Stromal cell of bone marrow (primary cell): ENCODE results near the gene RSPH1.

ENCODE experiments used
- DNase-seq: peaks from one replicate; pipeline ENCODE4 v3.0.0-alpha.2; 2012; ENCODE audit warnings: low read depth

Gene RSPH1

DNA sequence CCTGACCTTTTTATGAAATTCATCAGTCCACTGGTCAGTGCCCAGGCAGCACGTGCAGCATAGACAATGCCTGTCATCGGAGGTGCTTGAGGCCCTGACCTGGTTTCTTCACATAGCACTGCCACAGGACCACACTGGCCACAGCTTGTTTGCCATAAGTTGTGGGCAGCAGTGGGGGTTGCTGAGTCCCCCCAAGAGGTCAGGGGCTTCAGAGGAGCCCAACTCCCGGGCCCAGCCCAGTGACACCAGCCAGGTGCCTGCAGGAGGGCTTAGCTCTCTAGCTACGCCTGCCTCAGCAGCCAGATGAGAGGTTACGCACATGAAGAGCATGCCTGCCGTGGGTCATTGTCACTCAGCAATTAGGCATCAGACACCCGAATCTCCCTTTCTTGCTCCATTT is 50.7 kb downstream of the RSPH1 start:
- no peak for DNase-seq

DNA sequence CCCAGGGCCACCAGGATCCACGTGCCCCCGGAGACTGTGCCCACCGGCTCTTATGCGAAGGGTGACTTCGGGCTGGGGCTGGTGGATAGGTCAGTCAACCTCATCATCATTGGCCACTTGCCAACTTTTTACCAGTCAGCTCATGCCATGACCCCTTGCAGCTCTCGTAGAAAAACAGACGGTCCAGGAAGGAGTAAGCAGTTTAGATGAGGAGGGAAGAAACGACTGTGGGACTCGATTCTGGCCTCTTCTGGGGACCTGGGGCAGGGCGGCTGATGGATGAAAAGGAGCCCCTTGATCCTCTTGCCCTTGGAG is 51.3 kb downstream of the RSPH1 start:
- DNase-seq, result no peak

DNA sequence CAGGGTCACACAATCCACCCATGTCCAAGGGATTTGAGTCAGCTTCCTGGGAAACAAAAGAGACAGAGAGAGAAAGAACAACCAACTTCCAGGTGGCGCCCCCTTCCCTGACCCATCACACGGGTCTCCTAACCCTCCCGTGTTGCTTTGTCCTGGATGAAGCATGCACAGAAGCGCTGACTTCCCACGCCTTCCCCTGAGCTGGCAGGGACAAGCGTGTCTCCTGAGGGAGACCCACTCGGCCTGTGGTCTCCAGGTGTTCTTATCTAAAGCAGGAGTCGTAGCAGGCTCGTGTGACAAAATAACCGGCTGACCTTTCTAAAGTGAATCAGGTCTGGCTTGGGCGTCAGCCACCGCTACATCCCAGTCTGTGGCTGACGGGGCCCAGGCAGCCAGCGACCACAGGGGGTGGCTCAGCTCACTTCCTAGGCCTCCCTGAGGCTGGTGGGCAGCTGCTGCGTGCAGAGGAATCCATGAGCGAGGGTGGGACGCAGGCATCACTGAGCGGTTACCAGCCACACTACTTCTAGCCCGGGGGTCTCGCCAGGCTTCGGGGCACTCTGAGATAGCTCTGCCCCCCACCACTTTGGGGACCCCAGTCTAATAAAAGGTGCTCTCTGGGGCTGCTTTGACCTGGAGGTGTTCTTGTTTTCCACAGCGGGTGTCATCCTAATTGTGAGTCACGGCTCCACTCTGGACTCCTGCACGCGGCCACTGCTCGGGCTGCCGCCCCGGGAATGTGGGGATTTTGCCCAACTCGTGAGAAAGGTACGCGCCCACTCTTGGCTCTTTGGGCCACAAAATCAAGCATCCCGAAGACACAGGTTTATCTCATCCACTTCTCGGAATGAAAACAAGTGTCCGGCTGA is 51.9 kb downstream of the RSPH1 start:
- DNase-seq, result no peak

DNA sequence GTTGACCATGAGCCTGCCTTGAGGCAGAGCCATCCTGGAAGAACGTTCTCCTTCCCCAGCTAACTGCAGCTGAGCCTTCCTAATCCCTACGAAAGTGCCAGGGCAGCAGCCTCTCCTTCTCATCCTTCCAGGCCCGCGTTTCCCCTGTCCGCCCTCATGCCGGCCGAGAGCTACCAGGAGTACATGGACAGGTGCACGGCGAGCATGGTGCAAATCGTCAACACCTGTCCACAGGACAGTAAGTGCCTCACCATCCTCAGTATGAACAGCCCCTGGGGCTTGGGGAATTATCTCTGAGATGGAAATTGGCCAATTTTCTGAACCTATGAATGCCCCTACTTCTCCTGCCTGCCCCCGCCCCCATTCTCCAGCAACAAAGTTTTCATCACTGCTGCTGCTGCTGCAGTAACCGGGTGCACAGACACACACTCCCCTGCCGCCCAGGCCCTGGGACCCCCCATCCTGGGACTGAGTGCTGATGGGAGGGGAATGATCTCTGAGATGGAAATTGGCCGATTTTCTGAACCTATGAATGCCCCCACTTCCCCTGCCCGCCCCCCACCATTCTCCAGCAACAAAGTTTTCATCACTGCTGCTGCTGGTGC is 52.7 kb downstream of the RSPH1 start:
- no peak for DNase-seq

DNA sequence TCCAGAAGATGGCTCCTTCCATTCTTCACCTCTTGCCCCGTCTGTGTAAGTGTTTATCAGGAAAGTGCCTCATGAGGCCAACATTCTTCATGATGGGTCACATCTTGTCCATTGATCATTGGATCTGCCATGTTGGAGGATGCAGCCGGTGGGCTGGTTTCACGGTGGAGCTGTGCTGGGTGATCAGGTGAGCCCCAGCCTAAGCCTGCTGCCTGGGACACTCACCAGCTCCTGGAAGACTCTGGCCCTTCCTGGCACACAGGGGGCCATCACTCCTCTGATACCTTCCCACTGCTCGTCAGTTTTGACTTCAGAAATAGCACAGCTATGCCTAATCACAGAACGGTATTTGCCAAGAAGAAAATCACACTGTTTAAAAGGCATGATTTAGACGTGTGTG is 54.1 kb downstream of the RSPH1 start:
- no peak for DNase-seq

DNA sequence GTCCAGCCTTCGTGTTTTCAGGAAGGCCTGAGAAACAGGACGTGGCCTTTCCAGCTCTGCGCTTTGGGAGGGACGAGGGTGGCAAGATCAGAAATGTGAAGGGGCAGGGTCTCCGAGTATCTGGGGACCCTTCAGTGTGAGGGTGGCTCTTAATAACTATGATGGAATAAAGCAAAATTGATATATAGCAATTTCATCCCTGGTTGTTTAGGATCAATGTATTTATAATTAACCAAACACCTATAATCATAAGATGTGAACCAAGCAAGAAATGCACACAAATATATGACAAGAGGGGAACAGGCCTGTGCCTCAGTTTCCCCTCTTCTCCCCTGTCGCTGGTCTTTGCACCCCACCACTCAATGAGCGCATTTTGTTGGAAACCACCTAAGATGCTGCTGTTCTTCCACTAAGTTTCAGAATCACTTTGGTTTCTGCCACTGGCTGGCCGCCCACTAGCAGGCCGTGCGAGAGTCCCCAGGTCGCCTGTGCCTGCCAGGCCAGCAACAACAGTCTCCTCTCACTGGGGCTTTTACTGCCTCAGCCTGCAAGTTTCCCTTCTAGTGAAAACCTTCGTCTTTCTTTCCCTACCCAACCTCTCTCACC is 55.7 kb downstream of the RSPH1 start:
- no peak for DNase-seq

DNA sequence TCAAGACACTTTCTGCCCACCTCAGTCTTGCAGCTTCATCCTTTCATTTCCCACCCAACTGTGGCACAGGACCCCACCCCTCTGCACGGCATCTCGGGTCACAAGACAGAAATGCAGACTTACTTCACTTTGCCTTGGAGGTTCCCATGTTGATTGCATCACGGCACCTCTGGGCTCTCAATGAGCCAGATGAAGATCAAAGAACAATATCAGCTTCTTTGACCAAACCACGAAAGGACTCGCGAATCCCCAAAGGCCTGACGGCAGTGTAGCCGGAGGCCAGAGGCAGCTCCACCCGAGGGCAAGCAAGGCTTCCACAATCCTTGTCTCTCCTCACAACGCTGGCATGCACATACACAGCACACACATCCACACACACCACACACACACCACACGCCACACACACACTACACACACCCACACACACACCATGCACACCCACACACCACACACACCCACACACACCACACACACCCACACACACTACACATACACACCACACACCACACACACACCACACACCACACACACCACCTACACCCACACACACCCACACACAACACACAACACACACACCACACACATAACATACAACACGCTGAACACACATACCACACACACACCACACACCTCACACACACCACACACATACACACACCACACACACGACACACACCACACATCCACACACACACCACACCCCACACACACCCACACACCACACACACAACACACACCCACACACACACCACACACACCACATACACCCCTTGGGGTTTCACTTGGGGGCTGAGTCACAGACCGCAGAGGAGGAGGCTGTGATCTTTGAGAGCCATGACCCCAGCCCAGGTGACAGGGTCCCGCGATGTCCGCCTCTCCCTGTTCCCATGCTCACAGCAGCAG is 56.5 kb downstream of the RSPH1 start:
- DNase-seq, result no peak

DNA sequence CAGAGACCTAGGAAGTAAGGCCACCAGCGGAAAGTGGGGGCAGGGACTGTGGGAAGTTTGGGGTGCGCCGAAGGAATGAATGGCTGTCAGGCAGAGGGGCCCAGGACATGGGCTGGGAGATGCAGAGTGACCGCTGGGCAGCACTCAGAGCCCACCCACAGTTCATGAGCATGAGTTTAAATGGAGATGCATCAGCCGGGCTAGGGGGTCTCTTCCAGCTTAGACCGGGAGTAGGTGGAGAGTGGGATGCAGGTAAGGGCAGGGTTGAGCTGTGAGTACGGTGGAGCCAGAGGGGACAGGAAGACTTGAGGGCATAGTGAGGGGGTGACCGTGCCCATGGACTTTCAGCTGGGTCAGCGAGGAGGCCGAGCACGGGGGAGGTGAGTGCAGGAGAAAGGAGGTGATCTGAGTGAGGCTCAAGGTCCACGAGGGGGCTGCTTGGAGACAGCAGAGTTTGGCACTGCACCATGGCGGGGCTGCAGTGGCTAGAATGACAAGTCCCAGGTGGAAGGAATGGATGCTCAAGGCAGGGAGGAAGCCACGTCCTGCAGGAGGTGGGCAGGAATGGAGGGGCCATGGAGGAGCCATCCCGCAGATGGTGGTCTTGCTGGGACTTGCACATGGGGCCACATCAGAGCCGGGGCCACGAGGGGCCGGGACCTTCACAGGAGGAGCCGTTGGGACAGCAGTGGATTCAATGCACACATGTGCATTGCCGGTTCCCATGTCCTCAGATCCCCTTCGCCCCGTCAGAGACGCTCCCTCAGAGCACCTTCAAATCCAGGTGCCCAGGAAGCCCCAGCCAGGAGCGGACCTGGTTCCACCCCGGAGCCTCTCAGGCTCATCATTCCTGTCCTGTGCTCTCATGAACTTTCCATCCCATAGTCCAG is 57.5 kb downstream of the RSPH1 start:
- no peak for DNase-seq

DNA sequence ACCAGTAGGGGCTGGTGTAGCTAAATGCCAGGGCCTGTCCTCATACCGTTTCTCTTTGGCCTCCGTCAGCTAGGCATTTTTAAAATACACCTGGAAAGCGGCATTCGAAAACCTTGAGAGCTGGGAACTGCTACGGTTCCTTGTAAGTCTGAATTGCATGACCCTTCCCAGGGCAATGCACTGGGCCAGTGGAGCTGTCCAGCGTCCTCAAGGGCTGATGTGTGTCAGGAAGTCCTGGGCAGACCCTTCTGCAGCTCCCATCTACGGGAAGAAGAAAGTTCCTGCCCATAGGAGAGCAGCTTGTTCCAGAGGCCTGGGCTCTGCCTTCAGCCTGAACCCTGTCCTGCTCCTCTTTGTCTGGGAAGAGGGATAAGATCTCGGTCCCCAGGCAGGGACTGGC is 58.2 kb downstream of the RSPH1 start:
- DNase-seq, result no peak

DNA sequence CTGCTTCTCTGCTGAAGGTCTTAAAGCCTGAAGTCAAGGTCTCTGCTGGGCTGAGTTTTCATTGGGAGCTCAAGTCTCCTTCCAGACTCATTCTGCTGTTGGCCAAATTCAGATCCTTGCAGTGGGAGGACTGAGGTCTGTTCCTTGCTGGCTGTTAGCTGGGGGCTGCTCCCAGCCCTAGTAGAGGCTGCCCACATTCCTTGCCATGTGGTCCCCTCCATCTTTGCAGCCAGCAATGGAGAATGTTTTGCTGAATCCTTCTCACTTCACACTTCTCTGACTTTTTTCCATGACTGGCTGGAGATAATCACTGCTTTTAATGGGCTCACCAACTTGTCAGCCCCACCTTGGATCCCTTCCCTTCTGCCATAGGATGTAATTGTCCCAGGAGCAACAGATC is 59.1 kb downstream of the RSPH1 start:
- DNase-seq, result no peak

DNA sequence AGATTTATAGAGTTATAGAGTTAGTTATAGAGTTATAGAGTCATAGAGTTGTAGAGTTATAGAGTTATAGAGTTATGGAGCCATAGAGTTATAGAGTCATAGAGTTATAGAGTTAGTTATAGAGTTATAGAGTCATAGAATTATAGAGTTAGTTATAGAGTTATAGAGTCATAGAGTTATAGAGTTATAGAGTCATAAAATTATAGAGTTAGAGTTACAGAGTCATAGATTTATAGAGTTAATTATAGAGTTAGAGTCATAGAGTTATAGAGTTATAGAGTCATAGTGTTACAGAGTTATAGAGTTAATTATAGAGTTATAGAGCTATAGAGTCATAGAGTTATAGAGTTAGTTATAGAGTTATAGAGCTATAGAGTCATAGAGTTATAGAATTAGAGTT is 60.2 kb downstream of the RSPH1 start:
- DNase-seq, result no peak

DNA sequence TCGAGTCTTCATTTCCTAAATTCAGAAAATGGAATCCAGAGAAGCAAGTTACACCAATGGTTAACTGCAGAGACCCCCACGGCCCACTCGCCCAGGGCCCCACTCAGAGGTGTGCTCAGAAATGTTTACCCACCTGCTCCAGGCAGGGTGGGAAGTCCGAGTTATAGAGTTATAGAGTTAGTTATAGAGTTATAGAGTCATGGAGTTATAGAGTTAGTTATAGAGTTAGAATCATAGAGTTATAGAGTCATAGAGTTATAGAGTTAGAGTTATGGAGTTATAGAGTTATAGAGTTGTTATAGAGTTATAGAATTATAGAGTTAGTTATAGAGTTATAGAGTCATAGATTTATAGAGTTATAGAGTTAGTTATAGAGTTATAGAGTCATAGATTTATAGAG is 60.6 kb downstream of the RSPH1 start:
- DNase-seq, result no peak

DNA sequence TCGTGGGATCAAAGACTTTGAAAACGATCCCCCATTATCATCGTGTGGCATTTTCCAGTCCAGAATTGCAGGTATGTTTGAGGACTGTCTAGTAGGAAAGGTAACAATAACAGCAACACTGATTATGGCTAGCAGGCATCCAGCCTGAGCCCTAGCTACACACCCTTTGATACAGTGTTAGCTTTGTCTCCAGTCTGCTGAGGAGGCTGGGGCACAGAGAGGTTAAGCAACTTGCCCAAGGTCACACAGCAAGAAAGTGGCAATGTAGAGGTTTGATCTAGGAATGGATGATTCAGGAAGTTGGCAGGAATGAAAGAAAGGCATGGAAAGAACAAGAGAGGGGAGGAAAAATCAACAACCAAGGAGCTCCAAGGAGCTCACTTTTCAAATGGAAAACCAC is 61.1 kb downstream of the RSPH1 start:
- DNase-seq, result no peak

DNA sequence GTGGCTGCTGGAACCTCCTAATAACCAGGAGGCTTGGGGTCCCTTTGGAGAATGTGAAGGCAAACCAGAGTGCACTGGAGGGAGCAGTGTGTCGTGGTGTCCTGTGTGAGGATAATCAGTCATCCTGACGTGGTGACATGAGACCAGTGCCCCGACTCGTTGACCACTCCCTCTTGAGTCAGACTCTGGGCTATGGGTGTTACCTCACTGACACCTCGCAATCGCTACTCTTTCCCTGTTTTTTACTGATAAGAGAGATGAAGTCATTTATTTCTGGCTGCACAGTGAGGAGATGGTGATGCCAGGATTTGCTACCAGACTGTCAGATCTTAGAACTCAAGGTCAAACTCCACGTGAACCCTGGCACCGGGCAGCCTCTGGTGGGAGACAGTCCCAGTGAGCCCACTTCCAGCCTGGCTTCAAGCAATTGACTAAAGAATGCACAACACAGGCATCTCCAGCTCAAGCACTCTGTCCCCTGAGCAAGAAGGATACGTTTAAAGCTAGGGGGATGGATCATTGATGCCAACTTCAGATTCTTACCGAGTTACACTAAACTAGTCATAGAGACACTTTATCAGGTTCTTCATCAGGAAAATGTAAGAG is 62.0 kb downstream of the RSPH1 start:
- no peak for DNase-seq

DNA sequence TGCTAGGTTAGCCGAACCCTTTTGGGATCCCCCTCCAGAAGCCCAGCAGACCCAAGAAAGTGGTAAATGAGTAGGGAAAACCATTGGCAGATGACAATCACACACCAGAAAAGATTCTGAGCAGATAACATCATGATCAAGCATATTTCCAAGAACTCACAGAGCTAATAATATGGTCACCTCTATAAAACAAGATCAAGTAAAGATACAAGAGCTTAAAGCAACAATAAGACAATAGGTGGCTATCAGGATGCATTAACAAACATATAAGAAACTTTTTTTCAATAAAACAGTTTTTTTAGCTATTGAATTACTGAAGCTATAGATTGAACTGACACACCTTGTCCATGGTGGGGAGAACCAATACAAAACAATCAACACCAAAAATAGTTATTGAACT is 63.3 kb downstream of the RSPH1 start:
- DNase-seq, result no peak

DNA sequence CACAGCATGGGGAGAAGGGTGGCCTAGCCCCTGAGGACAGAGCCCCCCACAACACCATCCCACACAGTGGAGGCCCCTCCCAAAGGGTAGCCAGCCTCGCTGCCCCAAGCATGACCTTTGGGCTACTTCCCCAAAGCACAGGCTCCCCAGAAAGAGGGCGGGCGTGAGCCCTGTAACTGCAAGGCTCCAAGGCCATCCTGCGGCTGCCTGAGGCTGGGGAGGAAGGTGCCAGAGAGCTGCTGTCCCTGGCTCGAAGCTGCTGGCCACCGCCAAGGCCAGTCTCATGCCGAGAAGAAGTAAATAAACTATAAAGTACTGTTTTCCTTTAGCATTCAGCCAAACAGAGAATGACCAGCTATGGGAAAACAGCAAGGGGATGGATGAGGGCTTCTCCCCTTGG is 64.8 kb downstream of the RSPH1 start:
- no peak for DNase-seq

DNA sequence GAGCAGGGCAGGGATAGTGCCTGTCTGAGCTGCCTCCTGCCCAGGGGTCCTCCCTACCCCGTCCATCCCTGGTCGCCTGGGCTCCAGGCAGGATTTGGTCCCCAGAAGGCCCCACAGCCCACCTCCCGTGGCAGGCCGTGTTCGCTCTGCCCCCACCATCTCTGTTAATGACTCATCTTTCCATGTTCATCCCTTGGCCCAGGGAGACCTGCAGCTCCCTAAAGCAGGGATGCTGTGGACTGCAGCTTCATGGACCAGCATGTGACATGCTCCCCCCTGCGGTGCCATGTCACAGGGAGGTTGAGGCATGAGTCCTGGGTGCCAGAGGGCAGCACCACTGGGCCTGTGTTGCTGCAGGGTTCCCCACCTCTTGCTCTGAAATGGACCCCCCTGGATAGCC is 65.5 kb downstream of the RSPH1 start:
- no peak for DNase-seq

DNA sequence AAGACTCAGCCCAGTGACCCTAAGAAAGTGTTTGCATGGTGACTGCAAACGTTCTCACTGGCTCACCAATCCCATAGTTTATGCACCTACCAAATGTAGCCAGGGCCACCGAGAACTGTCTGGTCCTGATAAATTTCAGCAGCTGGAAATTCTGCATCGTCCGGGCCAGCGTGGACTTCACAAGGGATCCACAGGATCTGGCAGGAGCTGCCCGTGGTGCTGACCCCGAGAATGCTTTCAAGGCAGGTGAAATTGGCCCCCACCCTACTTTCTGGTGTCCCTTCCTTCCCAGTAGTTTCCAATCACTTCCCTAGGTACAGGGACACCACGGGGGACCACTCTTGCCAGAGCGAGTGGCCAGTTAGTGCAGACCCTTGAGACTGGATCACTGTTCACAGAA is 66.2 kb downstream of the RSPH1 start:
- no peak for DNase-seq

DNA sequence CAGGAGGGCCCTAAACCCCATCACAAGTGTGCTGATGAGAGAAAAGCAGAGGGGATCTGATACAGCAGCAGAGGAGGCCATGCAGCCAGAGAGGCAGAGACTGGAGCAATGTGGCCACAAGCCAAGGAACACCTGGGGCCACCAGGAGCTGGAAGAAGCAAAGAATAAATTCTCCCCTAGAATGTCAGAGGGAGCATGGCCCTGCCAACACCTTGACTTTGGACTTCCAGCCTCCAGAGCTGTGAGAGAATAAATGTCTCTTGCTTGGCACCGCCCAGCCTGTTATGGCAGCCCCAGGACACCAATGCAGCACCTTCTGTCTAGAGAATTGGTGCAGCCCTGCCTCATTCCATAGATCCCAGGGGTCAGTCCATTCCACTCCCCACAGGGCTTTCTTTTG is 67.0 kb downstream of the RSPH1 start:
- DNase-seq, result no peak

DNA sequence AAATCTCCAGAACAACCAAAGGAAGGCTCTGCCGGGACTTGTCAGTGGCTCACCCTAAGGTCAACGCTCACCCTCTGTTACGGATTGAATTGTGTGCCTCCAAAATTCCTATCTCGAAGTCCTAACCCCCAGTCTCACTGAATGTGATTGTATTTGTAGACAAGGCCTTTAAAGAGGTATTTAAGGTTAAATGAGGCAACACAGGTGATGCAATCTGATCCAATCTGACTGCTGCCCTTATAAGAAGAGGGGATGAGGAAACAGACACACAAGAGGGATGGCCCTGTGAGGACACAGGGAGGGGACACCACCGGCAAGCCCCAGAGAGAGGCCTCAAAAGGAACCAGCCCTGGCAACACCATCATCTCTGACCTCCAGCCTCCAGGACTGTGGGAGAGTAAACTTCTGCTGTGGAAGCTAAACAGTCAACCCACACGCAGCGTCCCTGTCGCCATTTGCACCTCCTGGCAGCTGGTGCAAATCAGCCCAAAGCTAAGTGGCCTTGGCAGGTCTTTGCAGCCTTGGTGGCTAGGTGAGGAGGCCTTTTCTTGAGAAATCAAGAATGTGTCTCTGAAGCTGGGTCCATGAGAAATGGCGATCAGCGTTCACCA is 68.1 kb downstream of the RSPH1 start:
- no peak for DNase-seq
